IPS-20b (cell line): ENCODE results near the gene SBF2.

Source experiments
- H3K27ac ChIP-seq: one replicate; pipeline ENCODE4 v1.5.1; 2013; ENCODE audit warnings: low read length
- H3K27me3 ChIP-seq: 2 replicates; pipeline ENCODE4 v1.6.1; 2013; ENCODE audit warnings: mild to moderate bottlenecking, low read length, inconsistent platforms; ENCODE audit not compliant: insufficient read depth
- H3K36me3 ChIP-seq: 2 replicates; pipeline ENCODE4 v1.6.1; 2013; ENCODE audit warnings: low read depth, mild to moderate bottlenecking, inconsistent platforms, low read length, moderate library complexity; ENCODE audit not compliant: insufficient read depth
- H3K4me1 ChIP-seq: 2 replicates; pipeline ENCODE4 v1.6.1; 2013; ENCODE audit warnings: mild to moderate bottlenecking, control low read depth, inconsistent platforms, low read length, moderate library complexity; ENCODE audit not compliant: insufficient read depth
- H3K4me3 ChIP-seq: 2 replicates; pipeline ENCODE4 v1.5.1; 2013; ENCODE audit warnings: mild to moderate bottlenecking, low read length, inconsistent platforms
- H3K9ac ChIP-seq: 2 replicates; pipeline ENCODE4 v1.6.1; 2013; ENCODE audit warnings: low read depth, mild to moderate bottlenecking, inconsistent platforms, low read length, moderate library complexity
- H3K9me3 ChIP-seq: 2 replicates; pipeline ENCODE4 v1.6.1; 2013; ENCODE audit warnings: mild to moderate bottlenecking, low read depth, low read length, inconsistent platforms; ENCODE audit not compliant: insufficient read depth

SBF2 gene

DNA sequence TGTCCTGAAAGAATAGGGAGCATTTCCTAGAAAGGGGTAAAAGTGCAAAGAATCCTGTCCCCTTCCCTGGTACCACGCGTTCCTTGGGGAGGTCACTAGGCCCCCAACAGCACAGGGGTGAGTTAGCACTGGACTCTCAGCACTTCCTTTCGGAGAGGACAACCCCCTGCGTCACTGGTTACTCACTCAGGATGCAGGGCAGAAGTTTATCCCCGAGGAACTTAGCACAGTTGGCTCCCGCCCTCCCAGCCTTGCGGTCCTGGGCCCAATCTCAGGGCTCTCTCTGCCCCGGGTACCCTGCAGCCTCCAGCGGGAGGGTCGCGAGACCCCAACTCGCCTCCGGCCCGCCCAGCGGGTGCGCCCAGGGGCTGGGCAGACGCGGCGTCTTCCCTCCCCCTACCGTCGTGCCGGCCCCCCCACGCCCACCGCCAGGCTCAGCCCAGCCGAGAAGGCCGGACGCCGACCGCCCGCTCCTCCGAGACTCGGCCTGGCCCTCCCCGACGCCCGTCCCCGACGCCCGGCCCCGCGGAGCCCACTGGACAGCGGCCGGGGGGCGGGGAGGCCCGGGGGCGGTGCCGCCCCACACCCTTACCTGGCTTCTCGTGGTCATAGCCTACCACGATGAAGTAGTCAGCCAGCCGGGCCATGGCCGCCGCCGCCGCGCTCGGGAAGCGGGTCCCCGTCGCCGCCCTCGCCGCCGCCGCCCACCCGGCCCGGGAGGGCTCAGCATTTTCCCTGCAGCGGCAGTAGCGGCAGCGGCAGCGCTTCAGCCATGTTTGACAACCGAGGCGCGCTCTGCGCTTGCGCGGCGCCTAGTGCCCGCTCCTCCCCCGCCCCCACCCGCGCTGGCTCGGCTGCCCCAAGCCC is at the start of gene SBF2:
SBF2 (minus strand) TSS at position 797 of the 867 bp plus-strand sequence; CDS start at position 647, 150 bp downstream.
- H3K27me3 ChIP-seq, result peaks cover 7% of the 10 kb centered on the region; the same call in 1 of the 2 replicates

GRCh38 chr11:10338287-10338686 is 44.3 kb upstream of the SBF2 start:
- H3K4me1 ChIP-seq, result no peaks in the 10 kb centered on the region
- no peak overlapping the region for H3K27ac ChIP-seq
- no peak overlapping the region for H3K9ac ChIP-seq
- H3K36me3 ChIP-seq, result no peaks in the 10 kb centered on the region
- no peaks in the 10 kb centered on the region for H3K9me3 ChIP-seq
- H3K27me3 ChIP-seq, result no peaks in the 10 kb centered on the region
- H3K4me3 ChIP-seq, result no peak overlapping the region

More for the DNA sequence above, at the start of gene SBF2:
- Histone ChIP-seq H3K4me3 (peak within 1 kb of the TSS; percentile 81), H3K9me3 (no peaks in the 10 kb centered on the region), H3K27ac (peak within 1 kb of the TSS; percentile 97), H3K36me3 (no peaks in the 10 kb centered on the region), H3K9ac (peak within 1 kb of the TSS; percentile 96), H3K4me1 (peaks cover 14% of the 10 kb centered on the region; the same call in 1 of the 2 replicates)

DNA sequence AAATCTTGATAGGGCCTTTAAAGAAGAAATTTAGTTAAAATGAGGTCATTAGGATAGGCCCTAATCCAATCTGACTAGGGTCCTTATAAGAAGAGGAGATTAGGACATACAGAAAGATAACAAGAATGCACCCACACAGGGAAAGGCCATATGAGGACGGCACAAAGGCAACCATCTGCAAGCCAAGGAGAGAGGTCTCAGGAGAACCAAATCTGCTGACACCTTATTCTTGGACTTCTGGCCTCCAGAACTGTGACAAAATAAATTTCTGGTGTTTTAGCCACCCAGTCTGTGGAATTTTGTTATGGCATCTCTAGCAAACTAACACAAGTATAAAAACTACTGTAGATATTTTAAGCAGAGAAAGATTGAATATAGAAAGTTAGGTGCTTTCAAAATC is 39.5 kb upstream of the SBF2 start:
- Histone ChIP-seq H3K27me3 (no peaks in the 10 kb centered on the region), H3K27ac (no peak overlapping the region), H3K4me3 (no peak overlapping the region), H3K36me3 (no peaks in the 10 kb centered on the region), H3K9ac (no peak overlapping the region), H3K9me3 (no peaks in the 10 kb centered on the region), H3K4me1 (no peaks in the 10 kb centered on the region)

GRCh38 chr11:10331548-10332289 is 37.7 kb upstream of the SBF2 start:
- H3K36me3 ChIP-seq, result no peaks in the 10 kb centered on the region
- no peaks in the 10 kb centered on the region for H3K9me3 ChIP-seq
- no peak overlapping the region for H3K4me3 ChIP-seq
- no peak overlapping the region for H3K9ac ChIP-seq
- H3K27ac ChIP-seq, result no peak overlapping the region
- H3K4me1 ChIP-seq, result no peaks in the 10 kb centered on the region
- no peaks in the 10 kb centered on the region for H3K27me3 ChIP-seq

DNA sequence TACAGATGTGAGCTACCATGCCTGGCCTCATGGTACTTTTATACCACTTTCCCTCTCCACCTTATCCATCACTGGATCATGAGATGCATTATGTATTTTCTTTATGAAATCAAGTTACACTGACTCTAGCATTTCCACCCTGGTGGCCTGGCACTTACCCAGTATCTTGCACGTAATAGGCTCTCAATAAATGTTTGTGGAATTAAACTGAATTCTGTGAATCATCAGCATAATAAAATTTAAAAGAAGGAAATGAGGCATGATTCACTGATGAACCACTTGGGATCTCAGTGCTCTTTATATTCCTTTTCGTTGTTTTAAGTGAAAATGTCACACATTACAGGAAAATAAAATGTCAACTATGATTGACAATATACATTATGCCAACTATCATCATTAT is 35.9 kb upstream of the SBF2 start:
- Histone ChIP-seq H3K4me1 (no peaks in the 10 kb centered on the region), H3K27ac (no peak overlapping the region), H3K9ac (no peak overlapping the region)

DNA sequence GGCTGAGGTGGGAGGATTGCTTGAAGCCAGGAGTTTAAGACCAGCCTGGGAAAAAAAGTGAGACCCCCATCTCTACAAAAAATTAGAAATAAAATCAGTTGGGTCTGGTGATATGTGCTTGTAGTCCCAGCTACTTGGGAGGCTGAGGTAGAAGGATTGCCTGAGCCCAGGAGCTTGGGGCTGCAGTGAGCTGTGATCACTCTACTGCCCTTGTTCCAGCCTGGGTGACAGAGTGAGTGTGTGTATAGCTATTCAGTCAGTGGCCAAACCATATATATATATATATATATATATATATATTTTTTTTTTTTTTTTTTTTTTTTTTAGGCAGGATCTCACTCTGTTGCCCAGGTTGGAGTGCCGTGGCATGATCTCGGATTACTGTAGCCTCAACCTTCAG is 35.3 kb upstream of the SBF2 start:
- Histone ChIP-seq H3K27ac (no peak overlapping the region), H3K4me1 (no peaks in the 10 kb centered on the region)

More for the DNA sequence above, 35.9 kb upstream of the SBF2 start:
- no peaks in the 10 kb centered on the region for H3K36me3 ChIP-seq
- H3K9me3 ChIP-seq, result no peaks in the 10 kb centered on the region
- no peak overlapping the region for H3K4me3 ChIP-seq
- H3K27me3 ChIP-seq, result no peaks in the 10 kb centered on the region

GRCh38 chr11:10328314-10329098 is 34.5 kb upstream of the SBF2 start:
- Histone ChIP-seq H3K36me3 (no peaks in the 10 kb centered on the region), H3K27ac (no peak overlapping the region)

More for the DNA sequence above, 35.3 kb upstream of the SBF2 start:
- Histone ChIP-seq H3K36me3 (no peaks in the 10 kb centered on the region), H3K4me3 (no peak overlapping the region), H3K27me3 (no peaks in the 10 kb centered on the region), H3K9me3 (no peaks in the 10 kb centered on the region), H3K9ac (no peak overlapping the region)

GRCh38 chr11:10327254-10327653 is 33.2 kb upstream of the SBF2 start:
- H3K4me3 ChIP-seq, result no peak overlapping the region
- no peak overlapping the region for H3K27ac ChIP-seq
- no peaks in the 10 kb centered on the region for H3K9me3 ChIP-seq
- no peak overlapping the region for H3K9ac ChIP-seq
- H3K36me3 ChIP-seq, result no peaks in the 10 kb centered on the region
- no peaks in the 10 kb centered on the region for H3K27me3 ChIP-seq
- H3K4me1 ChIP-seq, result peaks cover 13% of the 10 kb centered on the region

More at GRCh38 chr11:10328314-10329098, 34.5 kb upstream of the SBF2 start:
- no peaks in the 10 kb centered on the region for H3K9me3 ChIP-seq
- H3K27me3 ChIP-seq, result no peaks in the 10 kb centered on the region
- no peak overlapping the region for H3K9ac ChIP-seq
- H3K4me3 ChIP-seq, result no peak overlapping the region
- H3K4me1 ChIP-seq, result peaks cover 4% of the 10 kb centered on the region; the same call in 1 of the 2 replicates

GRCh38 chr11:10326012-10326964 is 32.3 kb upstream of the SBF2 start:
- H3K9ac ChIP-seq, result no peak overlapping the region
- H3K4me1 ChIP-seq, result peaks cover 13% of the 10 kb centered on the region
- H3K9me3 ChIP-seq, result no peaks in the 10 kb centered on the region
- H3K27me3 ChIP-seq, result no peaks in the 10 kb centered on the region
- no peaks in the 10 kb centered on the region for H3K36me3 ChIP-seq
- H3K4me3 ChIP-seq, result no peak overlapping the region
- H3K27ac ChIP-seq, result no peak overlapping the region

- no peak overlapping the region for H3K9ac ChIP-seq
- H3K4me1 ChIP-seq, result peaks cover 17% of the 10 kb centered on the region
- no peaks in the 10 kb centered on the region for H3K9me3 ChIP-seq
- no peaks in the 10 kb centered on the region for H3K36me3 ChIP-seq
- no peaks in the 10 kb centered on the region for H3K27me3 ChIP-seq
- no peak overlapping the region for H3K27ac ChIP-seq
- H3K4me3 ChIP-seq, result no peak overlapping the region
These were observed 31.4 kb upstream of the SBF2 start for GRCh38 chr11:10325277-10326011.
